Testis (tissue), 3 donors: ENCODE data around the gene MYDGF. TPM values are rescaled to one million over a fixed set of nuclear protein-coding genes. Genes with fewer than 3 reads are reported as not detected.

ENCODE experiments used
- DNase-seq: peaks from one replicate; pipeline ENCODE4 v3.0.0-alpha.2; 2019
- H3K27ac ChIP-seq, 2 donors: fragments of 200-600 bp; sonication (generic); one replicate each; pipeline ENCODE4 v1.5.1; 2019
- H3K27me3 ChIP-seq: fragments of 200-600 bp; sonication (generic); one replicate; pipeline ENCODE4 v1.5.1; 2019
- H3K36me3 ChIP-seq: fragments of 200-600 bp; sonication (generic); one replicate; pipeline ENCODE4 v1.5.1; 2017; ENCODE audit warnings: low read depth; ENCODE audit errors: missing control alignments
- H3K4me1 ChIP-seq: fragments of 200-600 bp; sonication (generic); one replicate; pipeline ENCODE4 v1.5.1; 2019
- H3K4me3 ChIP-seq, 2 donors: fragments of 200-600 bp; sonication (generic); one replicate each; pipeline ENCODE4 v1.5.1; 2017 to 2019
- H3K9me3 ChIP-seq: fragments of 200-600 bp; sonication (generic); one replicate; pipeline ENCODE4 v1.5.1; 2017
- CTCF ChIP-seq, 3 experiments: fragments of 450-650 bp in 2 of 3; fragments of 200-600 bp in 1 of 3; sonication (generic) in 1 of 3; IDR thresholded peaks; one replicate each; pipeline ENCODE4 v1.5.1; 2016 to 2019; ENCODE audit warnings: antibody characterized with exemption in 3 of 3, mild to moderate bottlenecking in 2 of 3, moderate library complexity in 1 of 3
- POLR2A ChIP-seq: fragments of 450-650 bp; IDR thresholded peaks from one replicate; pipeline ENCODE4 v1.6.1; 2017; ENCODE audit warnings: antibody characterized with exemption, mild to moderate bottlenecking, moderate library complexity
- WGBS, 2 donors: methylation state at CpG; one replicate each; pipeline ENCODE4 v1.1.5; 2018; 5-methylcytosine and 5-hydroxymethylcytosine counted together
- intact Hi-C: fragments of 100-400 bp; cut with DNase I; formaldehyde crosslinking; loops from one replicate; pipeline ENCODE4 v1.15.1; 2023; ENCODE audit warnings: low total_unique reads
- polyA plus RNA-seq: library from polyadenylated mRNA; stranded (reverse); fragments of 350-450 nt; fragmentation: Illumina TruSeq; extraction: RNeasy Lipid Tissue Mini Kit (QIAGEN cat#74804); gene quantifications from one replicate; pipeline ENCODE4 v1.2.3, GENCODE V29; 2014; ENCODE audit warnings: low read depth, low replicate concordance; ENCODE audit not compliant: insufficient read depth
- total RNA-seq, 2 donors: library from RNA; depleted of rRNA; stranded (reverse); fragments of >200 nt; gene quantifications; one replicate each; pipeline ENCODE4 v1.2.3, GENCODE V29; 2016

Gene MYDGF
- total and polyA plus RNA-seq, 3 donors from 2014 or later: 51.6 to 87.0 (median 61.4) TPM

- no peak for DNase-seq
- intact Hi-C loops: no loop called here
- no peak overlapping the region for H3K27ac ChIP-seq
- no peak for TF ChIP-seq POLR2A
- TF ChIP-seq CTCF (IDR thresholded peaks at IDR 0.05): no peak
- H3K27me3 ChIP-seq: no peaks in the 10 kb centered on the region
- H3K4me3 ChIP-seq: no peak overlapping the region
- no peaks in the 10 kb centered on the region for H3K36me3 ChIP-seq
- no peaks in the 10 kb centered on the region for H3K9me3 ChIP-seq
- 72 to 77% methylated on average over 2 of the region's 2 CpGs for WGBS, 2 donors
- no peaks in the 10 kb centered on the region for H3K4me1 ChIP-seq
These were observed 49.5 kb downstream of the MYDGF start for GRCh38 chr19:4620675-4621074.

- TF ChIP-seq CTCF (IDR thresholded peaks at IDR 0.05) (no peak), POLR2A (no peak)
- H3K9me3 ChIP-seq: no peaks in the 10 kb centered on the region
- DNase-seq: no peak
- H3K27ac ChIP-seq: no peak overlapping the region
- intact Hi-C loops: no loop called here
- no peaks in the 10 kb centered on the region for H3K27me3 ChIP-seq
- 70 to 82% methylated on average over 14 to 17 of the region's 17 CpGs for WGBS, 2 donors
- H3K4me3 ChIP-seq: no peak overlapping the region
- H3K4me1 ChIP-seq: no peaks in the 10 kb centered on the region
- no peaks in the 10 kb centered on the region for H3K36me3 ChIP-seq
These were observed 50.4 kb downstream of the MYDGF start for GRCh38 chr19:4619668-4620294.

- H3K4me1 ChIP-seq: no peaks in the 10 kb centered on the region
- DNase-seq: no peak
- intact Hi-C loops: no loop called here
- H3K4me3 ChIP-seq: no peak overlapping the region
- no peaks in the 10 kb centered on the region for H3K9me3 ChIP-seq
- no peaks in the 10 kb centered on the region for H3K36me3 ChIP-seq
- no peak for TF ChIP-seq POLR2A
- H3K27me3 ChIP-seq: no peaks in the 10 kb centered on the region
- no peak overlapping the region for H3K27ac ChIP-seq
- WGBS, 2 donors: 56 to 66% methylated on average over 6 of the region's 6 CpGs
These were observed 52.1 kb downstream of the MYDGF start for GRCh38 chr19:4618019-4618418.

GRCh38 chr19:4613254-4613751, 56.8 kb downstream of the MYDGF start:
- no peak for DNase-seq
- no peak overlapping the region for H3K4me3 ChIP-seq
- H3K36me3 ChIP-seq: no peaks in the 10 kb centered on the region
- H3K27ac ChIP-seq: no peak overlapping the region
- intact Hi-C loops: no loop called here
- TF ChIP-seq POLR2A: no peak
- TF ChIP-seq CTCF (IDR thresholded peaks at IDR 0.05): no peak
- WGBS, 2 donors: 94 to 97% methylated on average over 8 of the region's 8 CpGs
- H3K27me3 ChIP-seq: no peaks in the 10 kb centered on the region
- no peaks in the 10 kb centered on the region for H3K9me3 ChIP-seq
- no peaks in the 10 kb centered on the region for H3K4me1 ChIP-seq

- Histone ChIP-seq H3K36me3 (no peaks in the 10 kb centered on the region), H3K9me3 (no peaks in the 10 kb centered on the region), H3K27me3 (no peaks in the 10 kb centered on the region), H3K4me1 (no peaks in the 10 kb centered on the region), H3K27ac (no peak overlapping the region), H3K4me3 (no peak overlapping the region)
- DNase-seq: no peak
- intact Hi-C loops: no loop called here
- WGBS, 2 donors: 38 to 52% methylated on average over 15 of the region's 15 CpGs
- TF ChIP-seq CTCF (IDR thresholded peaks at IDR 0.05): no peak
- no peak for TF ChIP-seq POLR2A
These were observed 60.1 kb downstream of the MYDGF start for GRCh38 chr19:4609878-4610511.

Other genes starting within 250 kb of the MYDGF start
- gene UBXN6, start 212.5 kb downstream of the MYDGF start, total RNA-seq: 100 to 1,000 TPM; 293 to 319 TPM
- 336 TPM for gene UBXN6, start 212.5 kb downstream of the MYDGF start, polyA plus RNA-seq
- gene HDGFL2, start 198.0 kb downstream of the MYDGF start, total RNA-seq: 10 to 100 TPM; 81.4 to 95.8 TPM
- 141 TPM for gene HDGFL2, start 198.0 kb downstream of the MYDGF start, polyA plus RNA-seq
- gene PLIN4, start 151.9 kb downstream of the MYDGF start, total RNA-seq: 1 to 10 TPM; 2.8 to 3.7 TPM
- 4.0 TPM for gene PLIN4, start 151.9 kb downstream of the MYDGF start, polyA plus RNA-seq
- gene PLIN5, start 135.1 kb downstream of the MYDGF start, total RNA-seq: 1 to 10 TPM; 7.4 to 8.5 TPM
- gene PLIN5, start 135.1 kb downstream of the MYDGF start, polyA plus RNA-seq: 3.8 TPM
- gene LRG1, start 130.3 kb downstream of the MYDGF start, total RNA-seq: under 1 TPM; 0.24 to 0.25 TPM
- 0.58 TPM for gene LRG1, start 130.3 kb downstream of the MYDGF start, polyA plus RNA-seq
- gene SEMA6B, start 110.7 kb downstream of the MYDGF start, total RNA-seq: 1 to 10 TPM; 3.5 to 4.2 TPM
- gene SEMA6B, start 110.7 kb downstream of the MYDGF start, polyA plus RNA-seq: 5.0 TPM
- 10 to 100 TPM in 1 of 2 donors, 1 to 10 TPM in 1; 9.7 to 15.9 TPM for gene TNFAIP8L1, start 30.8 kb downstream of the MYDGF start, total RNA-seq
- gene TNFAIP8L1, start 30.8 kb downstream of the MYDGF start, polyA plus RNA-seq: 13.4 TPM
- gene DPP9, start 53.5 kb upstream of the MYDGF start, total RNA-seq: 10 to 100 TPM; 65.1 to 74.2 TPM
- 24.6 TPM for gene DPP9, start 53.5 kb upstream of the MYDGF start, polyA plus RNA-seq
- 10 to 100 TPM; 14.3 to 15.8 TPM for gene FEM1A, start 121.4 kb upstream of the MYDGF start, total RNA-seq
- 7.5 TPM for gene FEM1A, start 121.4 kb upstream of the MYDGF start, polyA plus RNA-seq
- 1 to 10 TPM; 5.0 to 6.3 TPM for gene TICAM1, start 161.4 kb upstream of the MYDGF start, total RNA-seq
- gene TICAM1, start 161.4 kb upstream of the MYDGF start, polyA plus RNA-seq: 4.8 TPM
- 10 to 100 TPM; 63.4 to 82.8 TPM for gene PLIN3, start 197.3 kb upstream of the MYDGF start, total RNA-seq
- 109 TPM for gene PLIN3, start 197.3 kb upstream of the MYDGF start, polyA plus RNA-seq
- 10 to 100 TPM in 1 of 2 donors, 1 to 10 TPM in 1; 8.7 to 17.4 TPM for gene ARRDC5, start 232.6 kb upstream of the MYDGF start, total RNA-seq
- gene ARRDC5, start 232.6 kb upstream of the MYDGF start, polyA plus RNA-seq: 26.2 TPM
- 10 to 100 TPM in 1 of 2 donors, 1 to 10 TPM in 1; 10.0 to 11.7 TPM for gene UHRF1, start 239.2 kb upstream of the MYDGF start, total RNA-seq
- gene UHRF1, start 239.2 kb upstream of the MYDGF start, polyA plus RNA-seq: 9.3 TPM